ENCODE results near the gene RBM41. TPM values are rescaled to one million over a fixed set of nuclear protein-coding genes. Genes with fewer than 3 reads are reported as not detected.

RBM41 gene
- total RNA-seq, 1 experiment from 2014 or later = 12.8 TPM

DNA sequence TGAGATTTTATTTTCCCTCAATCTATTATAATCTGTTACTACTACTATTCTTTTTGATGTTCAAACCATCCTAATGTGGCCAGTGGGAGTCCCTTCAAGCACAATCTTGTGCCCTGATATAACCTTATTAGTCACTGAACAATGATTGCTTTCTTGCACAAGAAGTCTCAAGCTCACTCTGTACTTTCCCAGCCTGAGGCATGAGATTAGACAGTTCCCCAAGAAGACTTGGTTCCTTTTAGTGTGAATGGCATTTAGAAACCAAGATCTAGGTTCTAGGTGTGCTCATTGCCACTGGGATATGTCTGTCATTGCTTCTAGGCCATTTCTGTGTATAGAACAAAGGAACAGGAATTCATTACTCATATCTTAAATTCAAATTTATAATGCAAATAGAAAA lies 28.0 kb upstream of the RBM41 start:
- H3K4me1 ChIP-seq (ENCODE audit: insufficient read depth, low read length) = no peaks in the 10 kb centered on the region
- no peaks in the 10 kb centered on the region for H4K20me1 ChIP-seq (ENCODE audit: low read length)
- TF ChIP-seq, protein P1, sequence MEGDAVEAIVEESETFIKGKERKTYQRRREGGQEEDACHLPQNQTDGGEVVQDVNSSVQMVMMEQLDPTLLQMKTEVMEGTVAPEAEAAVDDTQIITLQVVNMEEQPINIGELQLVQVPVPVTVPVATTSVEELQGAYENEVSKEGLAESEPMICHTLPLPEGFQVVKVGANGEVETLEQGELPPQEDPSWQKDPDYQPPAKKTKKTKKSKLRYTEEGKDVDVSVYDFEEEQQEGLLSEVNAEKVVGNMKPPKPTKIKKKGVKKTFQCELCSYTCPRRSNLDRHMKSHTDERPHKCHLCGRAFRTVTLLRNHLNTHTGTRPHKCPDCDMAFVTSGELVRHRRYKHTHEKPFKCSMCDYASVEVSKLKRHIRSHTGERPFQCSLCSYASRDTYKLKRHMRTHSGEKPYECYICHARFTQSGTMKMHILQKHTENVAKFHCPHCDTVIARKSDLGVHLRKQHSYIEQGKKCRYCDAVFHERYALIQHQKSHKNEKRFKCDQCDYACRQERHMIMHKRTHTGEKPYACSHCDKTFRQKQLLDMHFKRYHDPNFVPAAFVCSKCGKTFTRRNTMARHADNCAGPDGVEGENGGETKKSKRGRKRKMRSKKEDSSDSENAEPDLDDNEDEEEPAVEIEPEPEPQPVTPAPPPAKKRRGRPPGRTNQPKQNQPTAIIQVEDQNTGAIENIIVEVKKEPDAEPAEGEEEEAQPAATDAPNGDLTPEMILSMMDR (conservative IDR thresholded peaks at IDR 0.05; ENCODE audit: low read depth, low read length) = no peak
- TF ChIP-seq EZH2phosphoT487 (IDR thresholded peaks at IDR 0.05; ENCODE audit: borderline replicate concordance, low read length) (no peak), EZH2 (IDR thresholded peaks at IDR 0.05; ENCODE audit: low read length, unreplicated experiment) (no peak)
- ChIA-PET POLR2A (ENCODE audit: unreplicated experiment) (interaction anchor here (0.7 kb wide), 1 partner anchor 27 kb away, joined by 3 read pairs; no protein-coding TSS in a partner anchor), CTCF (no interaction called here)
- no peak overlapping the region for H3K4me3 ChIP-seq (ENCODE audit: low read length)
- no peaks in the 10 kb centered on the region for H3K9me3 ChIP-seq (ENCODE audit: low read length)
- H3F3A ChIP-seq (ENCODE audit: low read length, unreplicated experiment) = no peaks in the 10 kb centered on the region
- H3K9me2 ChIP-seq (replicated peaks; ENCODE audit: low read length) = no peaks in the 10 kb centered on the region
- BruUV-seq (replicated peaks) = no TSS peak
- no peak overlapping the region for H3K9ac ChIP-seq (ENCODE audit: low read length)
- no peaks in the 10 kb centered on the region for H3K79me2 ChIP-seq (ENCODE audit: low read length)
- H3K4me2 ChIP-seq (ENCODE audit: low read length) = no peak overlapping the region
- H3K27me3 ChIP-seq (ENCODE audit: low read length) = no peaks in the 10 kb centered on the region
- no peak overlapping the region for H2AFZ ChIP-seq (ENCODE audit: low read length)
- no peak overlapping the region for H3K27ac ChIP-seq (ENCODE audit: low read length)
- DNase-seq (peak; percentile 4), ATAC-seq (no peak)
- no peaks in the 10 kb centered on the region for H3K36me3 ChIP-seq (ENCODE audit: low read depth, low read length)
- intact Hi-C loops (cut with micrococcal nuclease) = no loop called here

- Histone ChIP-seq H4K20me1 (ENCODE audit: low read length) (no peaks in the 10 kb centered on the region), H3K36me3 (ENCODE audit: low read depth, low read length) (no peaks in the 10 kb centered on the region), H3K27ac (ENCODE audit: low read length) (peak overlapping the region; percentile 84), H2AFZ (ENCODE audit: low read length) (peak overlapping the region; percentile 51; the same call in 1 of the 2 replicates), H3K9me2 (replicated peaks; ENCODE audit: low read length) (no peaks in the 10 kb centered on the region), H3K4me2 (ENCODE audit: low read length) (peak overlapping the region; percentile 64), H3K27me3 (ENCODE audit: low read length) (no peaks in the 10 kb centered on the region), H3K4me3 (ENCODE audit: low read length) (peak overlapping the region; percentile 47; the same call in 1 of the 2 replicates), H3K4me1 (ENCODE audit: insufficient read depth, low read length) (peaks cover 19% of the 10 kb centered on the region), H3K9ac (ENCODE audit: low read length) (peak overlapping the region; percentile 50), H3F3A (ENCODE audit: low read length, unreplicated experiment) (no peaks in the 10 kb centered on the region), H3K79me2 (ENCODE audit: low read length) (no peaks in the 10 kb centered on the region), H3K9me3 (ENCODE audit: low read length) (no peaks in the 10 kb centered on the region)
- TF ChIP-seq EZH2 (IDR thresholded peaks at IDR 0.05; ENCODE audit: low read length, unreplicated experiment) (no peak), EZH2phosphoT487 (IDR thresholded peaks at IDR 0.05; ENCODE audit: borderline replicate concordance, low read length) (no peak)
- TF ChIP-seq, protein P1 (conservative IDR thresholded peaks at IDR 0.05; ENCODE audit: low read depth, low read length) = no peak
- CTCF ChIA-PET = no interaction called here
- ATAC-seq = no peak; the same call in none of the 2 replicates
- BruUV-seq (replicated peaks) = TSS peak; percentile 48
- DNase-seq = no peak
- intact Hi-C loops (cut with micrococcal nuclease) = no loop called here
- POLR2A ChIA-PET (ENCODE audit: unreplicated experiment) = interaction anchor here (0.6 kb wide), 1 partner anchor 75 kb away, joined by 4 read pairs; no protein-coding TSS in a partner anchor
Observed at GRCh38 chrX:107135965-107136307, 17.3 kb upstream of the RBM41 start.

DNA sequence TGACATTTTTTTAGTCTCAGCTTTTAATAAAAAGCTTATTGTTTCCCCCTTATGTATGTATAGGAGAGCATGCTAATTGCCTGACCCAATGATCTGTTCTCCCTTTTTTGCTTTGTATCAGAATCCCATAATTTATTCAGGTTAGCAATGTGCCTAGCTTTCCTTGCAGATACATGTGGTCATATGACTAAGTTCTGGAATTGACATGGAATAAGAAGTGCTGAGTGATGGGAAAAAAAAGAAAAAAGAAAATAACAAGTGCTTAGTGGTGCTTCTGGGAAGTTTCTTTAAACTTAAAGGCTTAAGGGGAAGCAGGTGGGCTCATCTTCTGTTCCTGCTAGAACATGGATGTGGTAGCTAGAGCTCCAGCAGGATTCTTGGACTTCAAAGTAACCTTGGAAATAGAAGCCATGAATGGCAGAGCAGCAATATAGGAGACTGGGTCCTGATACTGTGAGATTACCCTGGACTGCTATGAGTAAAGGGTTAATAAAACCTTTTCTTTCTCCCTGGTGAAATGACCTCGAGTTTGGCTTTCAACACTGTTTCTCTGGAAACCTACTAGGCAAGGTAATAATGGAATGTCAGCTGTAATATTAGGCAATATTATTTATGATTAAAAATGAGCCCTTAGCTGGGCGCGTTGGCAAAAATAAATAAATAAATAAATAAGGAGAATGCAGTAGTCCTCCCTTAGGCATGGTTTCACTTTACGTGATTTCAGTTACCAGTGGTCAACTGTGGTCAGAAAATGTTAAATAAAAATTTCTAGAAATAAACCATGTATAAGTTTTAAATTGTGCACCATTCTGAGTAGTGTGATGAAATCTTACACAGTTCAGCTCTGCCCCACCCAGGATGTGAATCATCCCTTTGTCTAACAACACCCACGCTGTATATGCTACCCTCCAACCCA lies 16.7 kb upstream of the RBM41 start:
- no peaks in the 10 kb centered on the region for H3F3A ChIP-seq (ENCODE audit: low read length, unreplicated experiment)
- DNase-seq (peak; percentile 70), ATAC-seq (peak; percentile 98)
- TSS peak; percentile 74 for BruUV-seq (replicated peaks)
- no peaks in the 10 kb centered on the region for H3K9me3 ChIP-seq (ENCODE audit: low read length)
- H3K9ac ChIP-seq (ENCODE audit: low read length) = peak overlapping the region; percentile 50
- no peaks in the 10 kb centered on the region for H3K27me3 ChIP-seq (ENCODE audit: low read length)
- CTCF ChIA-PET = no interaction called here
- TF ChIP-seq, protein P1 (conservative IDR thresholded peaks at IDR 0.05; ENCODE audit: low read depth, low read length) = no peak
- TF ChIP-seq EZH2phosphoT487 (IDR thresholded peaks at IDR 0.05; ENCODE audit: borderline replicate concordance, low read length) = no peak
- no peak for TF ChIP-seq EZH2 (IDR thresholded peaks at IDR 0.05; ENCODE audit: low read length, unreplicated experiment)
- intact Hi-C loops (cut with micrococcal nuclease) = no loop called here
- H2AFZ ChIP-seq (ENCODE audit: low read length) = peak overlapping the region; percentile 51
- H3K9me2 ChIP-seq (replicated peaks; ENCODE audit: low read length) = no peaks in the 10 kb centered on the region
- H4K20me1 ChIP-seq (ENCODE audit: low read length) = no peaks in the 10 kb centered on the region
- H3K4me1 ChIP-seq (ENCODE audit: insufficient read depth, low read length) = peaks cover 19% of the 10 kb centered on the region
- H3K27ac ChIP-seq (ENCODE audit: low read length) = peak overlapping the region; percentile 84
- H3K4me2 ChIP-seq (ENCODE audit: low read length) = peak overlapping the region; percentile 64
- POLR2A ChIA-PET (ENCODE audit: unreplicated experiment) = interaction anchor here (0.6 to 0.7 kb wide), 2 partner anchors 76 to 493 kb away, joined by 3 to 4 read pairs; no protein-coding TSS in a partner anchor
- H3K79me2 ChIP-seq (ENCODE audit: low read length) = no peaks in the 10 kb centered on the region
- peak overlapping the region; percentile 47 for H3K4me3 ChIP-seq (ENCODE audit: low read length)
- H3K36me3 ChIP-seq (ENCODE audit: low read depth, low read length) = no peaks in the 10 kb centered on the region
